Measurements from ENCODE around the gene XIRP1. TPM values are rescaled to one million over a fixed set of nuclear protein-coding genes. Genes with fewer than 3 reads are reported as not detected.

XIRP1 gene
- total RNA-seq, 2 donors from 2014 or later, result not detected

- Histone ChIP-seq H3K9me3 (no peaks in the 10 kb centered on the region), H3K9ac (ENCODE audit: low read depth in 2 of 2, low read length in 2 of 2) (no peak overlapping the region), H3K4me1 (no peaks in the 10 kb centered on the region), H3K27me3 (no peaks in the 10 kb centered on the region), H3K27ac (no peak overlapping the region), H3K4me3 (no peak overlapping the region), H3K36me3 (no peaks in the 10 kb centered on the region)
- no peak for DNase-seq
- intact Hi-C loops (cut with DNase I), result no loop called here
- TF ChIP-seq CTCF (IDR thresholded peaks at IDR 0.05), result no peak
Measured at GRCh38 chr3:39213613-39214012, 21.2 kb upstream of the XIRP1 start.

GRCh38 chr3:39212665-39213064 is 20.3 kb upstream of the XIRP1 start:
- intact Hi-C loops (cut with DNase I), result no loop called here
- Histone ChIP-seq H3K4me1 (no peaks in the 10 kb centered on the region), H3K9ac (ENCODE audit: low read depth in 2 of 2, low read length in 2 of 2) (no peak overlapping the region), H3K36me3 (no peaks in the 10 kb centered on the region), H3K27ac (no peak overlapping the region), H3K9me3 (no peaks in the 10 kb centered on the region), H3K27me3 (no peaks in the 10 kb centered on the region), H3K4me3 (no peak overlapping the region)
- no peak for DNase-seq
- TF ChIP-seq CTCF (IDR thresholded peaks at IDR 0.05), result no peak

GRCh38 chr3:39211332-39212130 is 19.1 kb upstream of the XIRP1 start:
- DNase-seq, result no peak
- H3K27me3 ChIP-seq, result no peaks in the 10 kb centered on the region
- no peak overlapping the region for H3K4me3 ChIP-seq
- no peak for TF ChIP-seq CTCF (IDR thresholded peaks at IDR 0.05)
- H3K9ac ChIP-seq (ENCODE audit: low read depth in 2 of 2, low read length in 2 of 2), result no peak overlapping the region
- no peaks in the 10 kb centered on the region for H3K9me3 ChIP-seq
- intact Hi-C loops (cut with DNase I), result no loop called here
- H3K4me1 ChIP-seq, result no peaks in the 10 kb centered on the region
- no peaks in the 10 kb centered on the region for H3K36me3 ChIP-seq
- H3K27ac ChIP-seq, result no peak overlapping the region

GRCh38 chr3:39210078-39210477 is 17.7 kb upstream of the XIRP1 start:
- TF ChIP-seq CTCF (IDR thresholded peaks at IDR 0.05), result no peak
- H3K4me3 ChIP-seq, result no peak overlapping the region
- H3K4me1 ChIP-seq, result no peaks in the 10 kb centered on the region
- H3K36me3 ChIP-seq, result no peaks in the 10 kb centered on the region
- intact Hi-C loops (cut with DNase I), result no loop called here
- no peaks in the 10 kb centered on the region for H3K9me3 ChIP-seq
- H3K9ac ChIP-seq (ENCODE audit: low read depth in 2 of 2, low read length in 2 of 2), result no peak overlapping the region
- H3K27ac ChIP-seq, result no peak overlapping the region
- H3K27me3 ChIP-seq, result no peaks in the 10 kb centered on the region
- DNase-seq, result no peak

GRCh38 chr3:39209329-39209970 is 17.1 kb upstream of the XIRP1 start:
- no peak overlapping the region for H3K4me3 ChIP-seq
- H3K27me3 ChIP-seq, result no peaks in the 10 kb centered on the region
- no peak overlapping the region for H3K9ac ChIP-seq (ENCODE audit: low read depth in 2 of 2, low read length in 2 of 2)
- H3K36me3 ChIP-seq, result no peaks in the 10 kb centered on the region
- no peak for TF ChIP-seq CTCF (IDR thresholded peaks at IDR 0.05)
- intact Hi-C loops (cut with DNase I), result loop anchor here (5.0 kb wide), 1 partner anchor 78 kb away; no protein-coding TSS in a partner anchor
- H3K4me1 ChIP-seq, result no peaks in the 10 kb centered on the region
- no peaks in the 10 kb centered on the region for H3K9me3 ChIP-seq
- DNase-seq, result no peak
- H3K27ac ChIP-seq, result no peak overlapping the region

Measured in colonic mucosa (tissue), 4 donors.